GM06990 (cell line): ENCODE data around the gene PIP5K1B.

ENCODE experiments used
- DNase-seq: peaks from one replicate; pipeline ENCODE4 v3.0.0-alpha.2; 2011; ENCODE audit not compliant: insufficient read length; ENCODE audit errors: extremely low read depth
- H3K27me3 ChIP-seq: replicated peaks from 2 replicates; pipeline ENCODE4 v1.6.0; 2011; ENCODE audit warnings: low read length; ENCODE audit not compliant: control insufficient read depth, insufficient read depth
- H3K36me3 ChIP-seq: 2 replicates; pipeline ENCODE4 v1.5.1; 2011; ENCODE audit warnings: low read length; ENCODE audit not compliant: control insufficient read depth, insufficient read depth
- H3K4me3 ChIP-seq: replicated peaks from 2 replicates; pipeline ENCODE4 v1.5.1; 2011; ENCODE audit warnings: low read depth, mild to moderate bottlenecking, control low read depth, low read length
- CTCF ChIP-seq: IDR thresholded peaks from 2 replicates; pipeline ENCODE4 v1.5.1; 2011; ENCODE audit warnings: low read length, control low read depth, mild to moderate bottlenecking, inconsistent platforms; ENCODE audit not compliant: insufficient read depth, poor library complexity, severe bottlenecking

Gene PIP5K1B

GRCh38 chr9:68852941-68853340 lies 147.9 kb downstream of the PIP5K1B start:
- DNase-seq = no peak
- Histone ChIP-seq H3K27me3 (no peaks in the 10 kb centered on the region), H3K36me3 (no peaks in the 10 kb centered on the region), H3K4me3 (no peak overlapping the region)
- no peak for TF ChIP-seq CTCF

- Histone ChIP-seq H3K4me3 (no peak overlapping the region), H3K36me3 (no peaks in the 10 kb centered on the region; the same call in 1 of the 2 replicates), H3K27me3 (no peaks in the 10 kb centered on the region)
- no peak for DNase-seq
- TF ChIP-seq CTCF = no peak
Measured at GRCh38 chr9:68859347-68859746, 154.3 kb downstream of the PIP5K1B start.

GRCh38 chr9:68860419-68860818 lies 155.4 kb downstream of the PIP5K1B start:
- no peak for DNase-seq
- no peak overlapping the region for H3K4me3 ChIP-seq
- TF ChIP-seq CTCF = no peak
- H3K36me3 ChIP-seq = peaks cover under 1% of the 10 kb centered on the region; the same call in 1 of the 2 replicates
- H3K27me3 ChIP-seq = no peaks in the 10 kb centered on the region

GRCh38 chr9:68861436-68861835 lies 156.4 kb downstream of the PIP5K1B start:
- DNase-seq = no peak
- no peak overlapping the region for H3K4me3 ChIP-seq
- H3K27me3 ChIP-seq = no peaks in the 10 kb centered on the region
- TF ChIP-seq CTCF = no peak
- peaks cover 2% of the 10 kb centered on the region; the same call in 1 of the 2 replicates for H3K36me3 ChIP-seq

DNA sequence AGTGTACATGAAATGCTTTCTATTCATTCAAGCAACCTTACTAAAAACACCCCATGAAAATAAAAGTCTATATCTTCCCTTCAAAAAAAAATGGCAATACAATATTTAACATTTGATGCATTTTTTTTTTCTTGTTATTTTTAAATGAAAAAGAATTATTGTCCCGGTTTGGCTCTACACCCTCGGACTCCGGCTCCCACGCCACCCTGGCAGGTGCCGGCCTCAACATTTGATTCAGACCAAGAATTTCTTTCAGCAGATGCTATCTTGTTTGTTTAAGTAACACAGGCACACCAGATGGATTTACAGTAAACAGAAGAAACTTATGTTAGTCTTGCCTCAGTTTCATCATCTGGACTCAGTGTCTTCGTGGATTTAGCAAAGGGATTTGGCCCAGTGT lies 162.0 kb downstream of the PIP5K1B start:
- H3K36me3 ChIP-seq = peaks cover 3% of the 10 kb centered on the region
- no peak for DNase-seq
- no peaks in the 10 kb centered on the region for H3K27me3 ChIP-seq
- no peak overlapping the region for H3K4me3 ChIP-seq
- TF ChIP-seq CTCF = no peak

DNA sequence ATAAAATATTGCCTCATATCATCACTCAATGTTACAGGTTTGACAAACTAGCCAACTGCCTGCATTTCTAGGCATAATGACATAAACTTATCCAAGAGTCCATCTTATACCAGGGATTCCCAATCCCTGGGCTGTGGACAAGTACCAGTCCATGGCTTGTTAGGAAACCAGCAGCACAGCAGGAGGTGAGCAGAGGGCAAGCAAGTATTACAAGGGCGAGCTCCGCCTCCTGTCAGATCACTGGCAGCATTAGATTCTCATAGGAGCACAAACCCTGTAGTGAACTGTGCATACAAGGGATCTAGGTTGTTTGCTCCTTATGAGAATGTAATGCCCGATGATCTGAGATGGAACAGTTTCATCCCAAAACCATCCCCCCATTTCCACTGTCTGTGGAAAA lies 164.0 kb downstream of the PIP5K1B start:
- TF ChIP-seq CTCF = no peak
- no peaks in the 10 kb centered on the region for H3K27me3 ChIP-seq
- no peak for DNase-seq

More for the DNA sequence above, 164.0 kb downstream of the PIP5K1B start:
- no peak overlapping the region for H3K4me3 ChIP-seq
- H3K36me3 ChIP-seq = peaks cover 3% of the 10 kb centered on the region
